ENCODE measurements around the gene CDK10.
"Not testable (repeated sequence)": the region's sequence is repeated elsewhere in the genome, so short reads cannot be mapped to it uniquely, and the experiment has no call there.

CDK10 gene

GRCh38 chr16:89691231-89691985, 4.9 kb downstream of the CDK10 start:
- peaks cover 53% of the 10 kb centered on the region for H3K36me3 ChIP-seq (ENCODE audit: insufficient read depth, low read depth, low read length)
- H3K27ac ChIP-seq (ENCODE audit: low read length), result no peak overlapping the region
- H3K4me1 ChIP-seq (ENCODE audit: insufficient read depth, low read length), result 0 out of 2 replicates have a peak, but pooled peaks cover 6% of the 10 kb centered on the region
- no peak overlapping the region for H3K9ac ChIP-seq (ENCODE audit: low read depth, low read length)
- no peak overlapping the region for H3K4me3 ChIP-seq (ENCODE audit: low read length)
- no peaks in the 10 kb centered on the region for H3K27me3 ChIP-seq (ENCODE audit: insufficient read depth, low read length)
- no peaks in the 10 kb centered on the region for H3K9me3 ChIP-seq (ENCODE audit: insufficient read depth, low read depth, low read length)

DNA sequence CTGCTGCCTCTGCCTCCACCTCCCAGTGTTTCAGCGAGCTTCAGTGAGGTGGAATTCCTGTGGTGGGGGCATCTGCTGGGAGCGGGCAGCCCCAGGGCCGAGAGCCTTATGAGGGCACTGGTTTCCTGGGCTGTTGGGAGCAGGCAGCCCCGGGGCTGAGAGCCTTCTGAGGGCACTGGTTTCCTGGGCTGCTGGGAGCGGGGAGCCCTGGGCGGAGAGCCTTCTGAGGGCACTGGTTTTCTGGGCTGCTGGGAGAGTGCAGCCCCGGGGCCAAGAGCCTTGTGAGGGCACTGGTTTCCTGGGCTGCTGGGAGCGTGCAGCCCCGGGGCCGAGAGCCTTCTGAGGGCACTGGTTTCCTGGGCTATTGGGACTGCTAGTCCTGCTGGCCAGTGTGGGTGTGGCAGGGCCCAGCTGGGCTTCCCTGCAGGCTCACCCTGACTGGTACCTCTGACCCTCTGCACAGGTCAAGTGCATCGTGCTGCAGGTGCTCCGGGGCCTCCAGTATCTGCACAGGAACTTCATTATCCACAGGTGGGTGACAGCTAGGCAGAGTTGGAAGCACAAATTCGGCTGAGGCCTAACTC, 5.6 kb downstream of the CDK10 start:
- no peak overlapping the region for H3K9ac ChIP-seq (ENCODE audit: low read depth, low read length)
- no peaks in the 10 kb centered on the region for H3K27me3 ChIP-seq (ENCODE audit: insufficient read depth, low read length)
- H3K4me3 ChIP-seq (ENCODE audit: low read length), result no peak overlapping the region
- H3K36me3 ChIP-seq (ENCODE audit: insufficient read depth, low read depth, low read length), result peaks cover 56% of the 10 kb centered on the region
- H3K27ac ChIP-seq (ENCODE audit: low read length), result no peak overlapping the region
- H3K9me3 ChIP-seq (ENCODE audit: insufficient read depth, low read depth, low read length), result no peaks in the 10 kb centered on the region
- 0 out of 2 replicates have a peak, but pooled peaks cover 6% of the 10 kb centered on the region for H3K4me1 ChIP-seq (ENCODE audit: insufficient read depth, low read length)

DNA sequence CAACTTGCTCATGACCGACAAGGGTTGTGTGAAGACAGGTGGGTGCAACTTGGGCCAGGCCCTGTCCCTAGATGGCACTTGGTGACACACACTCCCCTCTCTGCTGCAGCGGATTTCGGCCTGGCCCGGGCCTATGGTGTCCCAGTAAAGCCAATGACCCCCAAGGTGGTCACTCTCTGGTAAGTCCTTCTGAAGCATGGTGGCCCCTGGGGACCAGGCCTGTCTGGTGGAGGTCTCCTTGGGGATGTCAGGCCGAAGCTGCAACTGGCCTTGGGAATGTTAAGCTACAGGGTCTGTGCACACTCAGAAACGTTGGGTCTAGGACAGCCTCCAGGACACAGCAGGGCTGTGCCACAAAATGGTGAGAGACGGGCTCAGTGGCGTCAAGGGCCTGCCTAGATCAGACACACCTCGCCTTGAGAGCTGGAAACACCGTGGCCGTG, 6.8 kb downstream of the CDK10 start:
- Histone ChIP-seq H3K27ac (ENCODE audit: low read length) (no peak overlapping the region), H3K9ac (ENCODE audit: low read depth, low read length) (no peak overlapping the region), H3K27me3 (ENCODE audit: insufficient read depth, low read length) (no peaks in the 10 kb centered on the region), H3K9me3 (ENCODE audit: insufficient read depth, low read depth, low read length) (no peaks in the 10 kb centered on the region), H3K36me3 (ENCODE audit: insufficient read depth, low read depth, low read length) (peaks cover 60% of the 10 kb centered on the region), H3K4me1 (ENCODE audit: insufficient read depth, low read length) (no peaks in the 10 kb centered on the region), H3K4me3 (ENCODE audit: low read length) (no peak overlapping the region)

DNA sequence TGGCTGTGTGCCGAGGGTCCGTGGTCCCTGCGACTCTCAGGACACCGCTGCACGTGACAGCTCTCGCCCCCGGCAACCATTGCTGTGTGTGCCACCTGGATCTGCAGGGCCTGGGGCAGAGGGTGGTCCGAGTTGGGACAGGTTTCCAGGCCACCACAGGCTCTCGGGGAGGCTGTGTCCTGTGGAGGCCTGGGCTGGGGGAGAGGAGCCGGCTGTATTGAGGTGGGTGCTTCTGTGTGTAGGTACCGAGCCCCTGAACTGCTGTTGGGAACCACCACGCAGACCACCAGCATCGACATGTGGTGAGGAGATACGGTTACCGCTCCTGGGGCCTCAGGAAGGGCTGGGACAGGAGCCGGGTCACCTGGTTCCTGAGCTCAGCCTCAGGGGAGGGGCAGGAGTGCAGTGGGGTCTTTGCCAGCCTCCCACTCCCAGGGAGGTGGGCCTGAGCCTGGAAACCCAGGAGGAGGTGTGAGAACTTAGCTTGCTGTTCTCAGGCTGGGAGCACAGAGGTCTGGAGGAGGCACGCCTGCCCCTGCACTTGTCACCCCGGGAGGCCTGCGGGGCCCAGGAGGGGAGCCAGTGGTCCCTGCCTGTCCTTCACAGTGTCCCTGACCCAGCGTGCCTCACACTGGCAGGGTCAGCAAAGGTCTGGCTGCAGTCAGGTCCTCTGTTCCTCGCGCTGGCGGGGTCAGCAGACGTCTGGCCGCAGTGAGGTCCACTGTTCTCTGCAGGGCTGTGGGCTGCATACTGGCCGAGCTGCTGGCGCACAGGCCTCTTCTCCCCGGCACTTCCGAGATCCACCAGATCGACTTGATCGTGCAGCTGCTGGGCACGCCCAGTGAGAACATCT, 7.7 kb downstream of the CDK10 start:
- H3K27ac ChIP-seq (ENCODE audit: low read length), result no peak overlapping the region
- peaks cover 58% of the 10 kb centered on the region for H3K36me3 ChIP-seq (ENCODE audit: insufficient read depth, low read depth, low read length)

GRCh38 chr16:89694784-89695085, 8.2 kb downstream of the CDK10 start:
- not testable (repeated sequence) for H3K9ac ChIP-seq (ENCODE audit: low read depth, low read length); H3K27me3 ChIP-seq (ENCODE audit: insufficient read depth, low read length); H3K27ac ChIP-seq (ENCODE audit: low read length); H3K4me1 ChIP-seq (ENCODE audit: insufficient read depth, low read length); H3K4me3 ChIP-seq (ENCODE audit: low read length); H3K9me3 ChIP-seq (ENCODE audit: insufficient read depth, low read depth, low read length)
- H3K36me3 ChIP-seq (ENCODE audit: insufficient read depth, low read depth, low read length), result peaks cover 52% of the 10 kb centered on the region

More for the DNA sequence above, 7.7 kb downstream of the CDK10 start:
- H3K27me3 ChIP-seq (ENCODE audit: insufficient read depth, low read length), result no peaks in the 10 kb centered on the region
- H3K4me3 ChIP-seq (ENCODE audit: low read length), result no peak overlapping the region
- no peaks in the 10 kb centered on the region for H3K9me3 ChIP-seq (ENCODE audit: insufficient read depth, low read depth, low read length)
- H3K9ac ChIP-seq (ENCODE audit: low read depth, low read length), result no peak overlapping the region
- H3K4me1 ChIP-seq (ENCODE audit: insufficient read depth, low read length), result no peaks in the 10 kb centered on the region; the same call in 1 of the 2 replicates

GRCh38 chr16:89695086-89695874, 8.8 kb downstream of the CDK10 start:
- no peak overlapping the region for H3K4me3 ChIP-seq (ENCODE audit: low read length)
- no peak overlapping the region for H3K27ac ChIP-seq (ENCODE audit: low read length)
- no peaks in the 10 kb centered on the region for H3K27me3 ChIP-seq (ENCODE audit: insufficient read depth, low read length)
- H3K9ac ChIP-seq (ENCODE audit: low read depth, low read length), result no peak overlapping the region
- H3K36me3 ChIP-seq (ENCODE audit: insufficient read depth, low read depth, low read length), result peaks cover 46% of the 10 kb centered on the region
- H3K4me1 ChIP-seq (ENCODE audit: insufficient read depth, low read length), result peaks cover 4% of the 10 kb centered on the region; the same call in 1 of the 2 replicates
- no peaks in the 10 kb centered on the region for H3K9me3 ChIP-seq (ENCODE audit: insufficient read depth, low read depth, low read length)

- no peak overlapping the region for H3K4me3 ChIP-seq (ENCODE audit: low read length)
- H3K9ac ChIP-seq (ENCODE audit: low read depth, low read length), result no peak overlapping the region
- peaks cover 5% of the 10 kb centered on the region; the same call in 1 of the 2 replicates for H3K27me3 ChIP-seq (ENCODE audit: insufficient read depth, low read length)
- peaks cover 4% of the 10 kb centered on the region; the same call in 1 of the 2 replicates for H3K4me1 ChIP-seq (ENCODE audit: insufficient read depth, low read length)
- no peaks in the 10 kb centered on the region for H3K9me3 ChIP-seq (ENCODE audit: insufficient read depth, low read depth, low read length)
- H3K36me3 ChIP-seq (ENCODE audit: insufficient read depth, low read depth, low read length), result peaks cover 41% of the 10 kb centered on the region
- H3K27ac ChIP-seq (ENCODE audit: low read length), result no peak overlapping the region
These were observed 9.6 kb downstream of the CDK10 start for GRCh38 chr16:89695875-89696669.

DNA sequence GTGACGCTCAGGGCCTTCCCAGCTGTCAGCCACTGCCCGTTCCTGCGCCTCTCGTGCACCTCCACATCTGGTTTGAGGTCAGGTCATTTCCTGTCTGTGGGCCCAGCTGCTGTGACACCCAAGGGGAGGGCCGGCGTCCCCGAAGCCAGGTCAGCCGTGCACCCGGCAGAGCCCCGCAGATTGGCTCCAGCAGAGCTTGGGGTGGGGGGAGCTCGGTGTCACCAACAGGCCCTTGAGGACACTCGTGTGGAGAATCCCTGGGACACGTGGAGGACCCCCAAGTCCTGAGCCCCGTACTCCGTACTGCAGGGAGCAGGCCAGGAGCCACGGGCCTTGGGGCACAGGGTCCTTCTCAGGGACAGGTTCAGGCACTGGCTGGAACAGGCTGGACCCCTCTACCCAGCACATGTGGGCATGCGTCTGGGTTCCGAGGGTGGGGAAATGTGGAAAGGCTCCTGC, 10.2 kb downstream of the CDK10 start:
- Histone ChIP-seq H3K27ac (ENCODE audit: low read length) (no peak overlapping the region), H3K9ac (ENCODE audit: low read depth, low read length) (no peak overlapping the region)

GRCh38 chr16:89697161-89697615, 10.7 kb downstream of the CDK10 start:
- Histone ChIP-seq H3K27ac (ENCODE audit: low read length) (no peak overlapping the region), H3K9me3 (ENCODE audit: insufficient read depth, low read depth, low read length) (no peaks in the 10 kb centered on the region), H3K36me3 (ENCODE audit: insufficient read depth, low read depth, low read length) (peaks cover 30% of the 10 kb centered on the region), H3K4me3 (ENCODE audit: low read length) (no peak overlapping the region), H3K27me3 (ENCODE audit: insufficient read depth, low read length) (peaks cover 5% of the 10 kb centered on the region; the same call in 1 of the 2 replicates), H3K9ac (ENCODE audit: low read depth, low read length) (no peak overlapping the region), H3K4me1 (ENCODE audit: insufficient read depth, low read length) (peaks cover 4% of the 10 kb centered on the region; the same call in 1 of the 2 replicates)

More for the DNA sequence above, 10.2 kb downstream of the CDK10 start:
- Histone ChIP-seq H3K4me3 (ENCODE audit: low read length) (no peak overlapping the region), H3K36me3 (ENCODE audit: insufficient read depth, low read depth, low read length) (peaks cover 35% of the 10 kb centered on the region), H3K27me3 (ENCODE audit: insufficient read depth, low read length) (peaks cover 5% of the 10 kb centered on the region; the same call in 1 of the 2 replicates), H3K9me3 (ENCODE audit: insufficient read depth, low read depth, low read length) (no peaks in the 10 kb centered on the region), H3K4me1 (ENCODE audit: insufficient read depth, low read length) (peaks cover 4% of the 10 kb centered on the region; the same call in 1 of the 2 replicates)

DNA sequence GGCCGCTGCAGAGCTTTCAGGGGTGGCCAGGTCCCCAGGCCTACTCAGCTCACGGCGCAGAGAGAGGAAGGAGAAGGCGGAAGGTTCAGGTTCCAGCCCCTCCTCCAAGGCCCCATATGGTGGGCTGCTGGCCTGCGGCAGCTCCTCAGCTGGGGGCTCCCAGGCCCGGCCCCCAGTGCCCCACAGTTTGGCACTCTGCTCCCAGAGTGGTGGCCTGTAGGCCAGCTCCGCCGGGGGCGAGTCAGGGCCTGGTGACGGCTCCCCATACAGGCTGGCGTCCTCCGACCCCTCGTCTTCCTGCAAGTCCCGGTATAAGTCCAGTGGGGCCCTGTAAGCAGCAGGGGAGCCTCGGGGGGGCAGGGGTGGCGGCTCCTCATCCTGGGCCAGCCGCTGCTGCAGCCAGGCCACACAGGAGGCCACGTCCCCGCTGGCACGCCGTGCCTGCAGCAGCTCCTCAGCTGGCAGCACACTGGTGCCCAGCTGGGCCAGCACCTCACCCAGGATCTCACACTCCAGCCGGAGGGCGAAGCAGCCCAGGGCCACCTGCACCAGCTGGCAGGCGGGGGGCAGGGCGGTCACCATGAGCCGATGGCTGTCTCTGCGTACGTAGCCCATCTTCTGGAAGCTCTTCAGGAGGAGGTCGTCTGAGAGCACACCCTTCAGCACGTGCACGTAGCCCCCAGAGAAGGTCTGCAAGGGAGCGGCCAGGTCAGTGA, 11.3 kb downstream of the CDK10 start:
- Histone ChIP-seq H3K9me3 (ENCODE audit: insufficient read depth, low read depth, low read length) (no peaks in the 10 kb centered on the region), H3K9ac (ENCODE audit: low read depth, low read length) (no peak overlapping the region), H3K27ac (ENCODE audit: low read length) (no peak overlapping the region), H3K36me3 (ENCODE audit: insufficient read depth, low read depth, low read length) (peaks cover 26% of the 10 kb centered on the region), H3K4me1 (ENCODE audit: insufficient read depth, low read length) (peaks cover 7% of the 10 kb centered on the region; the same call in 1 of the 2 replicates), H3K27me3 (ENCODE audit: insufficient read depth, low read length) (peaks cover 6% of the 10 kb centered on the region; the same call in 1 of the 2 replicates), H3K4me3 (ENCODE audit: low read length) (no peak overlapping the region)

Data from iPS-20b (cell line).